Osteocyte (in vitro differentiated cells): Measurements from ENCODE around the gene TCF23. TPM values are rescaled to one million over a fixed set of nuclear protein-coding genes. Genes with fewer than 3 reads are reported as not detected.
"Not testable (repeated sequence)": the region's sequence is repeated elsewhere in the genome, so short reads cannot be mapped to it uniquely, and the experiment has no call there.

Experiments used
- DNase-seq: peaks from one replicate; pipeline ENCODE4 v3.0.0; 2021; ENCODE audit warnings: mixed read lengths; ENCODE audit not compliant: unreplicated experiment; ENCODE audit errors: extremely low spot score
- H3K27ac Mint-ChIP-seq: one replicate; pipeline ENCODE4 v1.8.0; 2021; ENCODE audit warnings: mild to moderate bottlenecking, mixed read lengths; ENCODE audit not compliant: unreplicated experiment
- H3K27me3 Mint-ChIP-seq: one replicate; pipeline ENCODE4 v1.8.0; 2021; ENCODE audit warnings: mixed read lengths; ENCODE audit not compliant: unreplicated experiment
- H3K36me3 Mint-ChIP-seq: one replicate; pipeline ENCODE4 v1.8.0; 2021; ENCODE audit warnings: mixed read lengths; ENCODE audit not compliant: unreplicated experiment
- H3K4me1 Mint-ChIP-seq: one replicate; pipeline ENCODE4 v1.8.0; 2021; ENCODE audit warnings: mixed read lengths; ENCODE audit not compliant: unreplicated experiment
- H3K4me3 Mint-ChIP-seq: one replicate; pipeline ENCODE4 v1.8.0; 2021; ENCODE audit warnings: mild to moderate bottlenecking, moderate library complexity, mixed read lengths; ENCODE audit not compliant: unreplicated experiment
- H3K9me3 Mint-ChIP-seq: one replicate; pipeline ENCODE4 v1.8.0; 2021; ENCODE audit warnings: mixed read lengths; ENCODE audit not compliant: unreplicated experiment
- CTCF ChIP-seq: fragments of 200-600 bp; sonication (generic); IDR thresholded peaks from 2 replicates; pipeline ENCODE4 v1.5.0; 2021; ENCODE audit warnings: antibody characterized with exemption, mild to moderate bottlenecking, moderate library complexity
- total RNA-seq: library from RNA; stranded (reverse); gene quantifications from 2 replicates; pipeline ENCODE4 v1.2.1, GENCODE V29; 2021

The TCF23 gene
- total RNA-seq, 1 donor from 2014 or later: not detected

- Mint-ChIP-seq H3K36me3 (no peaks in the 10 kb centered on the region), H3K9me3 (no peaks in the 10 kb centered on the region), H3K4me3 (no peak overlapping the region), H3K4me1 (peaks cover 2% of the 10 kb centered on the region), H3K27ac (no peak overlapping the region), H3K27me3 (peaks cover 25% of the 10 kb centered on the region)
- no peak for TF ChIP-seq CTCF
- DNase-seq: no peak
These were observed 22.6 kb downstream of the TCF23 start for GRCh38 chr2:27171351-27171848.

- TF ChIP-seq CTCF: no peak
- no peak overlapping the region for H3K27ac Mint-ChIP-seq
- H3K4me1 Mint-ChIP-seq: peaks cover 2% of the 10 kb centered on the region
- H3K36me3 Mint-ChIP-seq: no peaks in the 10 kb centered on the region
- peaks cover 38% of the 10 kb centered on the region for H3K27me3 Mint-ChIP-seq
- DNase-seq: no peak
- no peaks in the 10 kb centered on the region for H3K9me3 Mint-ChIP-seq
- no peak overlapping the region for H3K4me3 Mint-ChIP-seq
These were observed 25.8 kb downstream of the TCF23 start for GRCh38 chr2:27174638-27175037.

GRCh38 chr2:27175330-27175729, 26.5 kb downstream of the TCF23 start:
- DNase-seq: no peak
- H3K27me3 Mint-ChIP-seq: peaks cover 35% of the 10 kb centered on the region

GRCh38 chr2:27175781-27176180, 27.0 kb downstream of the TCF23 start:
- not testable (repeated sequence) for H3K4me1 Mint-ChIP-seq, H3K36me3 Mint-ChIP-seq, H3K4me3 Mint-ChIP-seq, H3K27ac Mint-ChIP-seq, DNase-seq, H3K9me3 Mint-ChIP-seq
- H3K27me3 Mint-ChIP-seq: peaks cover 30% of the 10 kb centered on the region

More at GRCh38 chr2:27175330-27175729, 26.5 kb downstream of the TCF23 start:
- Mint-ChIP-seq H3K4me3 (no peak overlapping the region), H3K9me3 (no peaks in the 10 kb centered on the region), H3K27ac (no peak overlapping the region), H3K36me3 (no peaks in the 10 kb centered on the region), H3K4me1 (no peaks in the 10 kb centered on the region)
- TF ChIP-seq CTCF: no peak

- Mint-ChIP-seq H3K9me3 (no peaks in the 10 kb centered on the region), H3K4me1 (peaks cover 4% of the 10 kb centered on the region), H3K27ac (no peak overlapping the region), H3K4me3 (no peak overlapping the region), H3K27me3 (peaks cover 19% of the 10 kb centered on the region), H3K36me3 (no peaks in the 10 kb centered on the region)
- DNase-seq: no peak
- no peak for TF ChIP-seq CTCF
These were observed 28.9 kb downstream of the TCF23 start for GRCh38 chr2:27177441-27178351.
